ENCODE data around the gene KRT79. TPM values are rescaled to one million over a fixed set of nuclear protein-coding genes. Genes with fewer than 3 reads are reported as not detected.
"Not testable (repeated sequence)": the region's sequence is repeated elsewhere in the genome, so short reads cannot be mapped to it uniquely, and the experiment has no call there.

The KRT79 gene
- total RNA-seq, 1 experiment from 2014 or later, result not detected

- in situ Hi-C loops (cut with HindIII; ENCODE audit: low pct_unique_long_range_greater_than_20kb, low sequenced_read_pairs), result no loop called here
- no peak for DNase-seq (ENCODE audit: low read depth, low spot score)
These were observed 33.0 kb upstream of the KRT79 start for GRCh38 chr12:52867152-52867551.

GRCh38 chr12:52865090-52865944 is 31.2 kb upstream of the KRT79 start:
- DNase-seq (ENCODE audit: low read depth, low spot score), result peak; percentile 86
- in situ Hi-C loops (cut with HindIII; ENCODE audit: low pct_unique_long_range_greater_than_20kb, low sequenced_read_pairs), result no loop called here

DNA sequence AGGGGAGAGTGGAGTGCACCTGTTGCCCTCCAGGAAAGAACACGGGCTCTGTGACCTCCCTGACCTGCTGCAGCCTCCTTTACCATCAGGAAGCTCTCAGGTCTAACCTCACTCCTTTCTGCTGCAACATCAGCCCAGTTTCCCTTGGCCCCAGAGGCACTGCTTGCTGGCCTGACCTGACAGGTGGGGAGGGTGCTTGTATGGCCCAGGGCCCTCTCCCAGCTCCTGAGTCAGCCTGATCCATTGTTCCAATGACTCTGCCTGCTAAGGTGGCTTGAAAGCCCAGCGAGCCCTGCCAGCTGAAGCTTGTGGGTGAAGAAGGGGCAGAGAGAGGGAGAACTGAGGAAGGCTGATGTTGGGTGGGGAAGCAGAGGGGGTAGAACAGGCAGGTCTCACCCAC is 27.9 kb upstream of the KRT79 start:
- in situ Hi-C loops (cut with HindIII; ENCODE audit: low pct_unique_long_range_greater_than_20kb, low sequenced_read_pairs), result no loop called here
- no peak for DNase-seq (ENCODE audit: low read depth, low spot score)

DNA sequence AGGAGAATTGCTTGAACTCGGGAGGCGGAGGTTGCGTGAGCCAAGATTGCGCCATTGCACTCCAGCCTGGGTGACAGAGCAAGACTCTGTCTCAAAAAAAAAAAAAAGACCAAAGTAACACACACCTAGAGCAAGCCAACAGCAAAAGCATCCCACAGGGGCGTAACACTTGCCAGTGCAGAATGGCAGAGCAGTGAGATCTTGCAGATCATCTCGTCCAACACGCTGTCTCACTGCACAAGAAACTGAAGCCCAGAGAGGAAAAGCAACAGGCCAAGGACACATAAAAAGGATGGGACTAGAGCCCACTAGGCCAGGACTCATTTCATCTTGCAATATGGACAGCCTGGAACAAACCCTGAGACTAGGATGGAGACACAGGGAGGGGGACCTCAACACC is 27.4 kb upstream of the KRT79 start:
- DNase-seq (ENCODE audit: low read depth, low spot score), result no peak
- in situ Hi-C loops (cut with HindIII; ENCODE audit: low pct_unique_long_range_greater_than_20kb, low sequenced_read_pairs), result no loop called here

- in situ Hi-C loops (cut with HindIII; ENCODE audit: low pct_unique_long_range_greater_than_20kb, low sequenced_read_pairs), result no loop called here
These were observed 26.2 kb upstream of the KRT79 start for GRCh38 chr12:52860102-52860823.

GRCh38 chr12:52857500-52857899 is 23.4 kb upstream of the KRT79 start:
- no peak for DNase-seq (ENCODE audit: low read depth, low spot score)
- in situ Hi-C loops (cut with HindIII; ENCODE audit: low pct_unique_long_range_greater_than_20kb, low sequenced_read_pairs), result no loop called here

More at GRCh38 chr12:52860102-52860823, 26.2 kb upstream of the KRT79 start:
- DNase-seq (ENCODE audit: low read depth, low spot score), result peak; percentile 52

DNA sequence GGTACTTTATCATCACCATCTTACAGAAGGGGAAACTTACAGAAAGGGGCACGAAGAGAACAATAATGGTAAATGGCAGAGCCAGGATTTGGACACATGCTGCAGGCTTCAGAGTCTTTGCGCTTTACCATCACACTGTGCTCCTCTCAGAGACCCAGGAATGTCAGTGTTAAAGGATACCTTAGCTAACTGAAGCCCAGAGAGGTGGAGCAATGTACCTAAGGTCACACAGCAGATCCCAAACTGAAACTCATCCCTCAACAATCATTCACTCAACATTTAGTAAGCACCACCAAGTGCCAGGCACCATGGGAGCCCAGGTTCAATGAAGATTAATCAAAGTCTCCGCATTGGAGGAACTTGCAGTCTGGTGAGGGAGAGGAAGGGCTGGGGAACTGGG is 22.7 kb upstream of the KRT79 start:
- DNase-seq (ENCODE audit: low read depth, low spot score), result no peak
- in situ Hi-C loops (cut with HindIII; ENCODE audit: low pct_unique_long_range_greater_than_20kb, low sequenced_read_pairs), result no loop called here

DNA sequence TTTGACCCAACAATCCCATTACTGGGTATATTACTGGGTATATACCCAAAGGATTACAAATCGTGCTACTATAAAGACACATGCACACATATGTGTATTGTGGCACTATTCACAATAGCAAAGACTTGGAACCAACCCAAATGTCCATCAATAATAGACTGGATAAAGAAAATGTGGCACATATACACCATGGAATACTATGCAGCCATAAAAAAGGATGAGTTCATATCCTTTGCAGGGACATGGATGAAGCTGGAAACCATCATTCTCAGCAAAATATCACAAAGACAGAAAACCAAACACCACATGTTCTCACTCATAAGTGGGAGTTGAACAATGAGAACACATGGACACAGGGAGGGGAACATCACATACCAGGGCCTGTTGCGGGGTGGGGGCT is 22.0 kb upstream of the KRT79 start:
- in situ Hi-C loops (cut with HindIII; ENCODE audit: low pct_unique_long_range_greater_than_20kb, low sequenced_read_pairs); DNase-seq (ENCODE audit: low read depth, low spot score): not testable (repeated sequence)

DNA sequence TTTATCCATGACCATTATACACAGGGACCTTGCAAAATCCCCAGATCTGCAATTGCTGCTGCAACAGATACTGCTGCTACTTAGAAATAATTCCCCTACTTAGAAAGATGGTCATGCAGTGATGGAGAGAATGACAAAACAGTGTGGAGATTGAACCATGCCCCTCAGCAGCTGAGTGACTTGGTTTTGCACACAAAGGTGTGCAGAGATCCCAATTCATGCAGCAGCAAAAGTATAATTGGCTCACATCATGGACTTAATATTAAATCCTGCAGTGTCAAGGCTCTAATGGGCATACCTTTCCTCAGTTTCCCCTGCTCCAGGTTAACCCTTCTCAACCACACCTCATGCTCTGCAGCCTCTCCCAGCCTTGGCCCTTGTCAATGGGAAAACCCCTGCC is 17.7 kb upstream of the KRT79 start:
- no peak for DNase-seq (ENCODE audit: low read depth, low spot score)
- in situ Hi-C loops (cut with HindIII; ENCODE audit: low pct_unique_long_range_greater_than_20kb, low sequenced_read_pairs), result no loop called here

- DNase-seq (ENCODE audit: low read depth, low spot score), result no peak
- in situ Hi-C loops (cut with HindIII; ENCODE audit: low pct_unique_long_range_greater_than_20kb, low sequenced_read_pairs), result no loop called here
These were observed 16.6 kb upstream of the KRT79 start for GRCh38 chr12:52850681-52851080.

DNA sequence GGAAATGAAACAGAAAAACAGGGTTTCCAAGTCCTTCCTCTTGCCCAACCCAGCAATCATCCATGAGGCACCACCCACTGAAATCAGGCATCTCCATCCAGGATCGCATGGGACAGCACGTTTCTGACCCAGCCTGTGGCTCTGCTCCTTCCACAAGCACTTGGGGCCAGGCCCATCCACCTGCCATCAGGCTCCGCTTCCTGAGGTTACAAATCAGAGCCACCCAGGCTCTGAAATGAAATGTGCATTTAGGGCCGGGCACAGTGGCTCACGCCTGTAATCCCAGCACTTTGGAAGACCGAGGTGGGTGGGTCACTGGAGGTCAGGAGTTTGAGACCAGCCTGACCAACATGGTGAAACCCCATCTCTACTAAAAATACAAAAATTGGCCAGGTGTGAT is 15.4 kb upstream of the KRT79 start:
- in situ Hi-C loops (cut with HindIII; ENCODE audit: low pct_unique_long_range_greater_than_20kb, low sequenced_read_pairs), result no loop called here
- DNase-seq (ENCODE audit: low read depth, low spot score), result no peak

DNA sequence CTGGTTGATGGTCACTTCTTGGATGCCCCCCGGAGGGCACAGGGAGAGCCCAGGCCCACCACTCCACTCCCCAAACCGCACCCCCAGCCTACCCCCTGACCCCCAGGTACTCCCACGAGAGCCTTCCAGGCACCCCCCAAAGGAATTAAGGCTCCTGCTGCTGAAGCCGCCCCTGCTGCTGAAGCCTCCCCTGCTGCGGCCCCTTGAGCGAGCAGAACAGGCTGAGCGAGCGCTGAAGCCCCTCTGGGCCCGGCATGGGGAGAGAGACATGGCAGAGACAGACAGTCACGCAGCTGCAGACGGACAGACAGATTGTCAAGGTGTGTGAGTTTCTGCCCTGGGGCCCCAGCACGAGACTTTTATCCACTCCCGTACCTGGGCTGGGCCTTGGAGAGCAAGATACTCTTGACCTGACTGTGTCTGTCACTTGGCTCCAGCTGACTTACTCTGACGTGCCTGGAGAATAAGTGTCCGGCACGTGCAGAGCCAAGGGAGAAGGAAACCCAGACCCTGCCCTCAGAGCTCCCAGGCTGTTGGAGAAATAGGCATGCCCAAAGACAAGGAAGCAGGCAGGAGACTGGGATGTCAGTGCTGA is 14.6 kb upstream of the KRT79 start, which contains the start of gene KRT78:
Gene KRT78, minus strand, starts transcription at position 334 of the 595 bp plus-strand sequence. Its CDS starts 64 bp downstream, at position 270.
- DNase-seq (ENCODE audit: low read depth, low spot score), result no peak
- in situ Hi-C loops (cut with HindIII; ENCODE audit: low pct_unique_long_range_greater_than_20kb, low sequenced_read_pairs), result no loop called here

DNA sequence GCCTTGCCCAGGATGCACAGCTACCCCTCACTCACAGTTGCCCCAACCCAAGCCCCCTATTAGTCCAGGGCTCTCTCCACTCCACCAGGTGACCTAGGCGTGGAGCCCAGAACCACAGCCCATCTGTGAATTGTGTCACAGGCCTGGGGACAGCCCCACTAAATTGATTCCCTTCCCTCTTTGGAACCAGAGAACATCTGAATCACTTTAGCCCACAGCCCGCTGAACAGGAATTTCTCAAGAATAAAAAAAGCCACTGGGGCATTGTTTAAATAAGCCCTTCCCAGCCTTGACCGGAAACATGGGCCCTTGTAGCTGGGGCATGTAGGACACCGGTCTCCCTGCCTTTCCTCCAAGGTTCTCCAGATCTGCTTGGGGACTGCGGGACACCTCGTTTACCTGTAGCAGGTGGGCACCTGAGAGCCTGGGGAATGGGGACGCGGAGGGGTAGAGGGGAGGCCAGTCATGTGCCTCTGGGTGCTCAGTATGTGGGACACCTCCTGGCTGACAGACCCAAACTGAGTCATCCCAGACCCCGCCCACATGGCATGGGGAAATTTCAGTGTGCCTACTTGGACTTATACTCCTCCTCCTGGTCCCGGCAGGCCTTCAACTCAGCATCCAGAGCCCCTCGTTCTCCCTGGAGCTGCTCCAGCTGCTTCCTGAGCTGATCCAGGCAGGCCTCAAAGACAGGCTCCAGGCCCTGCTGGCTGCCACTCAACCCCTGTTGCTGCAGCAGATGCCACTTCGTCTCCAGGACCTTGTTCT is 13.4 kb upstream of the KRT79 start:
- in situ Hi-C loops (cut with HindIII; ENCODE audit: low pct_unique_long_range_greater_than_20kb, low sequenced_read_pairs), result no loop called here
- no peak for DNase-seq (ENCODE audit: low read depth, low spot score)

GRCh38 chr12:52846356-52846970 is 12.4 kb upstream of the KRT79 start:
- no peak for DNase-seq (ENCODE audit: low read depth, low spot score)
- in situ Hi-C loops (cut with HindIII; ENCODE audit: low pct_unique_long_range_greater_than_20kb, low sequenced_read_pairs), result no loop called here

DNA sequence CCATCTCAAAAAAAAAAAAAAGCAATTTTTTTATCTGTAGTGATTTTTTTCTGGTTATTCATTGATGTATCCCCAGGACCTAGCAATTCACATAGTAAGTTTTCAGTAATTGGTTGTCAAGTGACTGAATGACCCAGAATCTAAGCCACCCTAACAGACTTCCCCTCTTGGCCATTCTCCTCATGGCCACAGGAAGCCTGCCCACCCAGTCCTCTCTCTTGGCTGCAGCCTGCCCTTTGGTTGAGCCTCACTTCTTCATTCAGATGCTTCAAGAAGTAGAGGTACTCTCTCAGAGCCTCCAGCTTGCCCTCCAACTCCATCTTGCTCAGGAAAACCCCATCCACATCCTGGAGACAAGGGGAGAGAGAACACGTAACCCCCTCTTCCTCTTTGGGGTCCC is 11.8 kb upstream of the KRT79 start:
- in situ Hi-C loops (cut with HindIII; ENCODE audit: low pct_unique_long_range_greater_than_20kb, low sequenced_read_pairs), result no loop called here
- DNase-seq (ENCODE audit: low read depth, low spot score), result no peak

DNA sequence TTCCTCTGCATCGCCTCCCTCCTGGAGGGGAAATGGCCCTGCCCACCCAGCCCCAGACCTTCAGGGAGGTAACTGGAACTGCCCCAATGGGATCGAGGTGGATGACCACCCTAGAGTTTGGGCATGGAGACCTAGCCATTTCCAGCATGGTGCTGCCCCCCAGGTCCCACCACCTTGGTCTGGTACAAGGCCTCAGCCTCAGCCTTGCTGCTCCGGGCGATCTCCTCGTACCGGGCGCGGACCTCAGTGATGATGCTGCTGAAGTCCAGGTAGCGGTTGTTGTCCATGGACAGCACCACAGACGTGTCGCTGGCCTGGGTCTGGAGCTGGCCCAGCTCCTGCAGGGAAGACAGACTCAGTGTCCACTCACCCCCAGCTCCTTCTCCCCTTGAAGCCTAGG is 10.3 kb upstream of the KRT79 start:
- no peak for DNase-seq (ENCODE audit: low read depth, low spot score)

DNA sequence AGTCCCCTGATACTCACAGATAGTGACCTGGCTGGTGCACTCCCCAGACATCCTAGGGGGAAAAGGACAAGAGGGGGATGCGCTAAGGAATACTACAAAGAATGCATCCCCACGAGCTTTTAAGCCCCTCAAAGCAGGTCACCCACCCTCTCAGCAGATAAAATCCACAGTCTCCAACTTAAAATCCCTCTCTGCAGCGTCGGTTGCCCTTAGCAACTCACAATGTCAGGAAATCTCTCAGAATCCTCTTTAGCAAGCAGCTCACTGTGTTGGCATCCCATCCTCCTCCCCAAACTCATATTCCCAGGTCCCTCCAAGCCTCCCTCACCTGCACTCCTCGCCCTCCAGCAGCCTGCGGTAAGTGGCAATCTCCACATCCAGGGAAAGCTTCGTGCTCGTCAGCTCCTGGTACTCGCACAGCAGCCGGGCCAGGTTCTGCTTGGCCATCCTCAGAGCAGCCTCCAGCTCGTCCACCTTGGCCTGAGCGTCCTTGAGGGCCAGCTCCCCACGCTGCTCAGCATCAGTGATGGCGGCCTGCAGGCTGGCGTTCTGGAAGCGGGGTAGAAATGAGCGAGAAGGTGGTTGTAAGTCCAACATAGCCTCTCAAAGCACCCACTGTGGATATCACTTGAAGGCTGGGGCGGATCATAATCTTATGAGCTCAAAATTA is 5.5 kb upstream of the KRT79 start:
- no peak for DNase-seq (ENCODE audit: low read depth, low spot score)
- in situ Hi-C loops (cut with HindIII; ENCODE audit: low pct_unique_long_range_greater_than_20kb, low sequenced_read_pairs), result no loop called here

More for the DNA sequence above, 10.3 kb upstream of the KRT79 start:
- in situ Hi-C loops (cut with HindIII; ENCODE audit: low pct_unique_long_range_greater_than_20kb, low sequenced_read_pairs), result no loop called here

All from SK-MEL-5 (cell line).